Rectal smooth muscle tissue (tissue), 1 donor: ENCODE results near the gene ITGB5.

Source experiments
- H3K27ac ChIP-seq: one replicate; pipeline ENCODE4 v1.7.0; 2013; ENCODE audit warnings: low read depth, low read length, inconsistent platforms
- H3K27me3 ChIP-seq: one replicate; pipeline ENCODE4 v1.7.0; 2013; ENCODE audit warnings: low read length; ENCODE audit not compliant: control insufficient read depth, insufficient read depth
- H3K36me3 ChIP-seq: one replicate; pipeline ENCODE4 v1.7.0; 2013; ENCODE audit warnings: low read length; ENCODE audit not compliant: control insufficient read depth, insufficient read depth
- H3K4me1 ChIP-seq: one replicate; pipeline ENCODE4 v1.7.0; 2013; ENCODE audit warnings: low read length; ENCODE audit not compliant: control insufficient read depth, insufficient read depth
- H3K4me3 ChIP-seq: one replicate; pipeline ENCODE4 v1.7.0; 2013; ENCODE audit warnings: low read length
- H3K9ac ChIP-seq: one replicate; pipeline ENCODE4 v1.7.0; 2013; ENCODE audit warnings: low read length

ITGB5 gene

DNA sequence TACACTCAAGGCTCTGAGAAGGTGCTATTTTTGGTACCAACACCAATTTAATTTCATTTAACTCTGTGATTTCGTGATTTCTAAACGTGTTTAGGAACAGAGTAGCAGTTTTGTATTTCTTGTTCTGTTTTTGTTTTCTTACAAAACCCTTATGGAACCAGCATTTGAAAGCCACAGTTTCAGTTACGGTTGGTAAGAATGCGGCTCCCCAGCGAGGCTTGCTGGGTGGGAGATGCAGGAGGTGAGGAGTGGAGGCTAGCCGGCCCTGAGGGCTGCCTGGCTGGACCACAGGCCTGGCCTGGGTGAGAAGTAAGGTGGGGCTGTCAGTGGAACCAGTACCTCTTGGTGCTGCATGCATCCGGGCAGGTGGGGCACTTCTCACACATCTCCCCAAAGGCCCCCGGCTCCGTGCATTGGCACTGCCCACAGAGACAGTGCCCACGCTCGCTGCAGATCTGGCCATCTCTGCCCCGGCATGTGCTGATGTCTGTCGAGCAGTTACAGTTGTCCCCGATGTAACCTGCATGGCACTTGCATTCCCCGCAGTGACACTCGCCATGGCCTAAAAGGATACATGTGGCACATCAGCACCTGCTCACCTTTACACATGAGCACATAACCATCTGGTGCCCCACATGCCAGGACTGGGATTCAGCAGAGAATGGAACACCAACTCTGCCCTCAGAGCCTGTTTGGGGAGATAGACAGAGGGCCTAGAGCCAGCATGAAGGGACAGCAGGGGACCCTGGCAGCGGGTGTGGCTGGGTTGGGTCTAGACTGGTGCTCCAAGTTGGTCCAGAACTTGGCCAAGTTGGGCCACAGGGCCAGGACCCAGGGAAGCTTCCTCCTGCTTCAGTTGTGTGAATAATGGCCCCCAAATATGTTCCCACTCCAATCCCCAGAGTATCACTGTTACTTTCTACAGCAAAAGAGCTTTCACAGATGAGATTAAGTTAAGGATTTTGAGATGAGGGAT is 113.5 kb downstream of the ITGB5 start:
- Histone ChIP-seq H3K27me3 (no peaks in the 10 kb centered on the region), H3K4me3 (no peak overlapping the region), H3K9ac (no peak overlapping the region), H3K4me1 (peaks cover 32% of the 10 kb centered on the region), H3K36me3 (no peaks in the 10 kb centered on the region), H3K27ac (peak overlapping the region; percentile 38)

DNA sequence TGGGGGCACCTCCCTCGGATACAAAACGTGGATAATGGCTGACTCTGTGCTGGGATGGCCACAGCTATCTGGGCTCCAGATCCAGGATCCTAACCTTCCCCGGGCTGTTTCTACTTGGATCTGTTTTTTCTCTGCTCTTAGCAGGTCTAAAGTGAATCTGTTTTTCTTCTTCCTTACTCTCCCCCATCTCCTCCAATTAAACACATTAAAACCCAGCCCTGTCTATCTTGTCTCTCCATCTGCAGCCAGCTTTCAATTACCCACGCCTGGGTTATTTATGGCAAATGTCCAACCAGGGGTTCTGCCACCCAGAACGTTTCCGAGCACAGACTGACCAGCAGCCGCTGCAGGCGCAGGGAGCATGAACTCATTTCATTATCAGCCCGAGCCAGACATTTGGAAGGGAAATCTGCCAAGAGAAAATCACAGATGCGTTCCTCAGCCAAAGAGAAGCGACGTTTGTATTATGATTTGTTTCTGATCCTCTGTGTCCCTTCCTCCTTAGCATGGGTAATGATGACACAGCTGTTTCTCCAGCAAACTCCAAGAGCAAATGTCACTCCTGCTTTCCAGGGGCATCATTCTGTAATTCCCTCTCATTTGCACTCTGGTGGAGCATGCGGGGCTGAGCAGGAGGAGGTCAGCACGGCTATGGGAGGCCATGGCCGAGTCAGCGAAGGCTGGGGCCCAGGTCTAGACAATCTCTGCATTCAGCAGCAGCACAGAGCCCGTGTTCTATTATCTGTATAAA is 114.9 kb downstream of the ITGB5 start:
- no peaks in the 10 kb centered on the region for H3K36me3 ChIP-seq
- peaks cover 32% of the 10 kb centered on the region for H3K4me1 ChIP-seq
- peak overlapping the region; percentile 3 for H3K4me3 ChIP-seq
- H3K9ac ChIP-seq, result no peak overlapping the region
- H3K27me3 ChIP-seq, result no peaks in the 10 kb centered on the region
- peak overlapping the region; percentile 78 for H3K27ac ChIP-seq

DNA sequence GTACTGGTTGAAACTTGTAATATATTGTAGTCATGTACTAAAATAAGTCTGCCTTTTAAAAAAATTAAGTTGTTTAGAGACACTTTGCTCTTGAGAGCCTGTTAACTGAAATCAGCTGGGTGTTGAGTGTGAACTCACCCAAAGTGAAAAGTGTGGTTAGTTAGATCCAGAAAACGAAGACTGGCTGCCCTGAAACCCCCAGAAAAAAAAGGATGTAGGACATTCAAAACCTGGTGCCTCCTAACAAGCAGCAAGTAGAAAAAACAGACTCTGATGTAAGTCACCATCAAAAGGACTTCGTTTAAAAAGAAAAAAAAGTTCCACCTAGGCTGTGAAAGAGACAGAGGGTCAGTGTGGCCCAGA is 116.1 kb downstream of the ITGB5 start:
- Histone ChIP-seq H3K27ac (peak overlapping the region; percentile 78), H3K36me3 (no peaks in the 10 kb centered on the region), H3K4me1 (peaks cover 32% of the 10 kb centered on the region), H3K27me3 (no peaks in the 10 kb centered on the region), H3K4me3 (no peak overlapping the region), H3K9ac (no peak overlapping the region)

DNA sequence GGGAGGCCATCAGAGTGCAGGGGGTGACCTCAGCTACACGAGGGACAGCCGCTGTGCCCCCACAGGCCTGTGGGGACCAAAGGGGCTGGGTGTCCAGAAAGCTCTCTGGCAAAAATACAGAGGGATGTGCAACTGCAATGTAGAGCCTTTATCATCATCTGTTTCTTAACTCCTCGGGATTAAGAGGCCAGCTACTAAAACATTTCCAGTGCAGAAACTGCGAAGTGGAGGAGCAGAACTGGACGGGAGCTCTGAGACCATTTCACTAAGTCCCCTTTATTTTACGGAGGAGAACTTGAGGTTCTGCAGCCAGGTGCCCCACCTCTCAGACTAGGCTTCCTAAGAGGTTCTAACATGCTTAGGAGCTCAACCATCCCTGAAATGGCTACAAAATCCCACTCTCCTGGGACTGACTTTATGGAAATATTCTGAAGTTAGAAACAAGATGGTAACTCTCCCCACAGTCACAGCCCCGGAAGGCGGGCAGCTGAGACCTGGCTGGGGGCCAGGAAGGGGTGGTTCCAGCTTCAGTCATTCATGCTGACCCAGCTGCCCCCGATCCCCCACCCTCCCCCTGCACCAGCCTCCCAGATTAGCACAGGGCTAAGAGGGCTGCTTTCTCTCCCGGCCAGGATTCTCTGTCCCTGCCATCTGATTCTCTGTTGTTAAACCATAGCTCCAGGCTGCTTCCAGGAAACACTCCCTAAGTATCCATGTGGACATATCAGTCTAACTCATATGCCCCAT is 116.7 kb downstream of the ITGB5 start:
- peak overlapping the region; percentile 78 for H3K27ac ChIP-seq
- H3K9ac ChIP-seq, result no peak overlapping the region
- H3K4me3 ChIP-seq, result no peak overlapping the region
- peaks cover 3% of the 10 kb centered on the region for H3K36me3 ChIP-seq
- no peaks in the 10 kb centered on the region for H3K27me3 ChIP-seq
- peaks cover 32% of the 10 kb centered on the region for H3K4me1 ChIP-seq

DNA sequence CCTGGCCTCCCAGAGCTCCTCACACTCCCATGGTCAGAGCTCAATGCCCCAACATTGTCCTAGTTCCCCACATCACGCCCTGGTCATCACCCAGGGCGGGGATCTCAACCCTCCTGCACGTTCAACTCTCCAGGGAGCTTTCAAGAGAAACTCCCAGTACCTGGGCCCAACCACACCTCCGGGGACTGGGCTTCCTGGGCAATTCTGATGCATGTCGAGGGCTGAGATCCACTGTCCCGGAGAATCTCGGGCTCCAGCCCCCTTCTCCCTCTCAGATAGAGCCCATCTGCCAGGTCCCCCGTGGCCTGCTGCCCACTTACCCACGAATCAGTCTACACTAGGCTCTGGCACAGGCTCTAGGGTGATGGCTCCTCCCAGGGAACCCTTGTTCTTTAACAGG is 117.7 kb downstream of the ITGB5 start:
- peaks cover 26% of the 10 kb centered on the region for H3K4me1 ChIP-seq
- no peaks in the 10 kb centered on the region for H3K27me3 ChIP-seq
- no peak overlapping the region for H3K27ac ChIP-seq
- H3K9ac ChIP-seq, result no peak overlapping the region
- H3K4me3 ChIP-seq, result no peak overlapping the region
- H3K36me3 ChIP-seq, result peaks cover 13% of the 10 kb centered on the region

DNA sequence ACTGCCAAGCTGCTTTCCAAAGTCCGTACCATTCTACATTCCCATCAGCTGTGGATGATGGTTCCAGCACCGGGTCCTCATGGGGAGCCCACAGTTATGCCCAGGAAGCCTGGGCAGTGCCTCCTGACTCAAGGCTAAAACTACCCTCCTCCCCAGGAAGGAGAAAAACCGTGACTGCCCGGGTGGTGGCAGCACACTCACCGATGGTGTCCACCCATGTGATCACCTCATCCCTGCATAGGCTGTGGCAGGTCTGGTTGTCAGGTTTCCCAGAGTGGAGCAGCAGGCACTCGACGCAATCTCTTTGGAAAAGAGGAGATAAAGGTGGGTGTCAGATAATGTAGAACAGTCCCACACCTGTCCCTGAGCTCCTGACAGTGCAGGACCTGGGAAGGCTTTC is 118.4 kb downstream of the ITGB5 start:
- H3K27ac ChIP-seq, result no peak overlapping the region

DNA sequence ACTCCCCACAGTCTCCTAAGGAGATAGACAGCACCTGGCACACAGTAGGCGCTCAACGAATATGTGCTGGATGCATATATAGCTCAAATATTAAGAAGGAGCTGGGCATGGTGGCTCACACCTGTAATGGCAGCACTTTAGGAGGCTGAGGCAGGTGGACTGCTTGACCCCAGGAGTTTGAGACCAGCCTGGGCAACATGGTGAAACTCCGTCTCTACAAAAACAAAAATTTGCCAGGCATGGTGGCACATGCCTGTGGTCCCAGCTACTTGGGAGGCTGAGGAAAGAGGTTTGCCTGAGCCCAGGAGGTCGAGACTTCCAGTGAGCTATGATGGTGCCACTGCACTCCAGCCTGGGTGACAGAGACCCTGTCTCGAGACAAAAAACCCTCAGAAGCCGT is 119.5 kb downstream of the ITGB5 start:
- Histone ChIP-seq H3K9ac (no peak overlapping the region), H3K4me3 (no peak overlapping the region), H3K4me1 (peaks cover 18% of the 10 kb centered on the region), H3K27me3 (no peaks in the 10 kb centered on the region), H3K36me3 (peaks cover 16% of the 10 kb centered on the region), H3K27ac (no peak overlapping the region)

More for the DNA sequence above, 118.4 kb downstream of the ITGB5 start:
- no peak overlapping the region for H3K9ac ChIP-seq
- H3K36me3 ChIP-seq, result peaks cover 13% of the 10 kb centered on the region
- H3K27me3 ChIP-seq, result no peaks in the 10 kb centered on the region
- peaks cover 20% of the 10 kb centered on the region for H3K4me1 ChIP-seq
- H3K4me3 ChIP-seq, result no peak overlapping the region

DNA sequence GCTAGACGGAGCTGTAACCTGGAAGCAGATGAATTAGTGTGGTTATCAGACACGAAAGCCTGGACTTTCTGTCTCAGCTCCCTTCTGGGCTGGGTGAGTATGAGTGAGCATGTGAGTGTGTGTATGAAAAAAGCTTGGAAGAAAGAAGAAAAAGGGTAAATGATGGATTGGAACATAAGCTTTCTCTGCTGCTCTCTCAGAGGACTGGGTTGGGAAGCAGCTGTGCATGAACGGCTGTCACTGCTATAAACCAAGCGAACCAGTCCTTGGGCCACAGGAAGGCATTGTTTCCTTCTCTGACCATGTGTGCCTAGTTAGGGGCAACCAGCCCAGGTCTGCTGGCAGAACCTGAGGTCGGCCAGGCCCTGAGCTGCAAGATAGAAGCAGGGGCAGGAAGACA is 119.9 kb downstream of the ITGB5 start:
- H3K27me3 ChIP-seq, result no peaks in the 10 kb centered on the region
- H3K4me1 ChIP-seq, result peaks cover 18% of the 10 kb centered on the region
- no peak overlapping the region for H3K27ac ChIP-seq
- H3K9ac ChIP-seq, result no peak overlapping the region
- no peak overlapping the region for H3K4me3 ChIP-seq
- H3K36me3 ChIP-seq, result peaks cover 16% of the 10 kb centered on the region

DNA sequence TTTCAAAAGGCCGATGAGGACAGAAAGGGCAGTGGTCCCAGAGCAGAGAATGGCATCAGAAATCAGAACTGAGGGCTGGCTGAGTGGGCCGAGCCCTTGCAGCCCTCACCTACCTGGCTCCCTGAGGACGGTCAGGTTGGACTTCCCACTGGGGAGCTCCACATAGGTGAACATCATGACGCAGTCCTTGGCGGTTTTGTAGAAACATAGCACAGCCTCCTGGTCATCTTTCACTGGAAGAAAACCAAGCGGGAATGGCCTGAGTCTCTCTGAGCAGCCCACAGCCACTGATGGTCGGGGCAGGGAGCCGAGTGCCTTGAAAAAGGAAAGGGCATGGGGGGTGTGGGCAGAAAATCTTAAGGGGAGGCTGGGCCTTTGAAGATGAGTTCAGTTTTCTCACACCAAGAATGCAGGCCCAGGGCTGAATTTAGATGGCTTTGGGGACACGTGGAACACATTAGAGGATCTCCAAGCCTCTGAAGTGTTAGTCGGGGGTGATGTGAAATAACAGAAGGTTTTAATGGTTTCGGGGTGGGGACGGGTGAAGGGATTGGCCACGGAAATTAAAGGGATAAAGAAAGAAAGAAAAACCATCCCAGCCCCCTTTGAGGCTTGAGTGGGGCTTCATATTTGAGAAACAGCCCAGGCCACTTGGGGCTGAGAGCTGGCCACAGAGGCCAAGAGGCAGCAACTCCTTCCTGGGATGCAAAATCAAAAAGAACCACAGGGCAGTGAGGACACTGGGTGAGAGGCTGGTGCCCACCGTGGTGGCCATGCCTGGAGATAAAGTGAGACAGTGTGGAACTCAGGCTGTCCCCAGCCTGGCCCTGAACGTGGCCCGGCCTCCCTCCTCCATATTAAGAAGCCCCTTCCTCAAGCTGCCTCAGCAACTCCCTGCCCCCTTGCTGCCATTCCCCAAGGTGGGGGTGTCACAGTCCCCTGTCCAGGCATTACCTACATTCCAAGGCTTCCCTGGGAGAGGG is 120.8 kb downstream of the ITGB5 start:
- no peak overlapping the region for H3K27ac ChIP-seq
- no peaks in the 10 kb centered on the region for H3K27me3 ChIP-seq
- H3K9ac ChIP-seq, result no peak overlapping the region
- H3K36me3 ChIP-seq, result peaks cover 16% of the 10 kb centered on the region
- peaks cover 13% of the 10 kb centered on the region for H3K4me1 ChIP-seq
- no peak overlapping the region for H3K4me3 ChIP-seq

DNA sequence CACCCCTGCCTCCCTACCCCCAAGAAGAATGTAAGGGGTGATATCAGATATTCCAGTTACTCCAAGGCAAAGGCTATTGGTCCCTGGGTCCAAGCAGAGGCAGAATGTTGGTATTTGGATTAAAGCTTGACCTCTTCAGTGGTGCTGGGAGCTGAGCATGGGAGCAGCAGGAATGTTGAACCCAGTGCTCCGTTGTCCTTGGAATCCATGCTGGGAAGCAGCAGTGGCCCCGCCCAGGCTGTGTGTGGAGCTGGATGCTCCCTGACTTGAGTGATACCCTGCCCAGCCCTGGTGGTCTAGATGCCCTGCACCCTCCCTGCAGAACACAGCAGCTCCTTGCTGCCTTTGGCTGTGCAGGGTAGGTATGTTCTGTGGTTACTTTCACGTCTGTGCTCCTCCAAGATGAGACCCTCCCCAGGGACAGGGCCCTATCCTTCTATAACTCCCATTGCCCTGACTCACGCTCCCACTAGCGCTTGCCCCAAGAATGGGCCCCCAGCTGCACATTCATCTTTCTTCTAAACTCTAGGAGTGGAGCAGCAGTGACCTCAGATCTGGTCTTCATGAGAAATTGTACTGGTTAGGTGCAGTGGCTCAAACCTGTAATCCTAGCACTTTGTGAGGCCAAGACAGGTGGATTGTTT is 121.8 kb downstream of the ITGB5 start:
- peaks cover 3% of the 10 kb centered on the region for H3K4me1 ChIP-seq
- no peak overlapping the region for H3K27ac ChIP-seq
- H3K4me3 ChIP-seq, result no peak overlapping the region
- H3K27me3 ChIP-seq, result no peaks in the 10 kb centered on the region
- H3K9ac ChIP-seq, result no peak overlapping the region
- H3K36me3 ChIP-seq, result peaks cover 16% of the 10 kb centered on the region

DNA sequence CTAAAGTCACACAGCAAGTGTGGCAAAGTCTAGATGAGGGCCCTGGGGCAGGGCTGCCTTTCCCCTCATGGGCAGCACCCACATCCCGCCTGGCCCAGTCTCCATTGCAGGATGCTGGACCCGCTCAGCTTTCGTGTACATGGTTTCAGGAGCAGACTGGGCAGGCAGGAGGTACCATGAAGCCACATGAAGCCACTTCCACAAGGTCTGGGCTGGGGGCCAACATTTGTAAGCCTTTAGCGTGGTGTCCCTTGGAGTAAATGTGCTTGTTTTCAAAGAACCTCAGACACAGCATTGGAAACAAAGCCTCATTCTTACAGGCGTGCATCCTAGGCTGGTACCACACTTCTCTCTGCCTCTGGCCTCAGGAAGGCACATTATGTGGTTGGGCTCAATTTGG is 122.4 kb downstream of the ITGB5 start:
- no peaks in the 10 kb centered on the region for H3K27me3 ChIP-seq
- no peak overlapping the region for H3K4me3 ChIP-seq
- no peak overlapping the region for H3K27ac ChIP-seq
- no peak overlapping the region for H3K9ac ChIP-seq
- no peaks in the 10 kb centered on the region for H3K4me1 ChIP-seq
- H3K36me3 ChIP-seq, result peaks cover 16% of the 10 kb centered on the region
